ENCODE data around the gene RIOK2. TPM values are rescaled to one million over a fixed set of nuclear protein-coding genes. Genes with fewer than 3 reads are reported as not detected.

Gene RIOK2
- total and polyA plus RNA-seq, 9 of the 15 experiments (the other 6 are each of a cell fraction or from before 2014, with no cell fraction given), result 22.9 to 97.6 (median 47.8) TPM

GRCh38 chr5:97183100-97183929, at the start of gene RIOK2 (continued):
- TF ChIP-seq ASH1L (IDR thresholded peaks at IDR 0.05; ENCODE audit: borderline replicate concordance, low read depth, partially characterized antibody), result peak; percentile 81
- TF ChIP-seq, protein P1, sequence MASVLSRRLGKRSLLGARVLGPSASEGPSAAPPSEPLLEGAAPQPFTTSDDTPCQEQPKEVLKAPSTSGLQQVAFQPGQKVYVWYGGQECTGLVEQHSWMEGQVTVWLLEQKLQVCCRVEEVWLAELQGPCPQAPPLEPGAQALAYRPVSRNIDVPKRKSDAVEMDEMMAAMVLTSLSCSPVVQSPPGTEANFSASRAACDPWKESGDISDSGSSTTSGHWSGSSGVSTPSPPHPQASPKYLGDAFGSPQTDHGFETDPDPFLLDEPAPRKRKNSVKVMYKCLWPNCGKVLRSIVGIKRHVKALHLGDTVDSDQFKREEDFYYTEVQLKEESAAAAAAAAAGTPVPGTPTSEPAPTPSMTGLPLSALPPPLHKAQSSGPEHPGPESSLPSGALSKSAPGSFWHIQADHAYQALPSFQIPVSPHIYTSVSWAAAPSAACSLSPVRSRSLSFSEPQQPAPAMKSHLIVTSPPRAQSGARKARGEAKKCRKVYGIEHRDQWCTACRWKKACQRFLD (CRISPR knock-in tag; IDR thresholded peaks at IDR 0.05), result peak; percentile 7; the same call in 1 of the 2 replicates
- TF ChIP-seq, protein P2, sequence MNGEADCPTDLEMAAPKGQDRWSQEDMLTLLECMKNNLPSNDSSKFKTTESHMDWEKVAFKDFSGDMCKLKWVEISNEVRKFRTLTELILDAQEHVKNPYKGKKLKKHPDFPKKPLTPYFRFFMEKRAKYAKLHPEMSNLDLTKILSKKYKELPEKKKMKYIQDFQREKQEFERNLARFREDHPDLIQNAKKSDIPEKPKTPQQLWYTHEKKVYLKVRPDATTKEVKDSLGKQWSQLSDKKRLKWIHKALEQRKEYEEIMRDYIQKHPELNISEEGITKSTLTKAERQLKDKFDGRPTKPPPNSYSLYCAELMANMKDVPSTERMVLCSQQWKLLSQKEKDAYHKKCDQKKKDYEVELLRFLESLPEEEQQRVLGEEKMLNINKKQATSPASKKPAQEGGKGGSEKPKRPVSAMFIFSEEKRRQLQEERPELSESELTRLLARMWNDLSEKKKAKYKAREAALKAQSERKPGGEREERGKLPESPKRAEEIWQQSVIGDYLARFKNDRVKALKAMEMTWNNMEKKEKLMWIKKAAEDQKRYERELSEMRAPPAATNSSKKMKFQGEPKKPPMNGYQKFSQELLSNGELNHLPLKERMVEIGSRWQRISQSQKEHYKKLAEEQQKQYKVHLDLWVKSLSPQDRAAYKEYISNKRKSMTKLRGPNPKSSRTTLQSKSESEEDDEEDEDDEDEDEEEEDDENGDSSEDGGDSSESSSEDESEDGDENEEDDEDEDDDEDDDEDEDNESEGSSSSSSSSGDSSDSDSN (IDR thresholded peaks at IDR 0.05; ENCODE audit: borderline replicate concordance in 1 of 2, low read depth in 2 of 2, low read length in 2 of 2), result 0 out of 4 replicates have a peak, but pooled peaks of 1 of the 2 experiments have one; percentile 11
- TF ChIP-seq, protein P3, sequence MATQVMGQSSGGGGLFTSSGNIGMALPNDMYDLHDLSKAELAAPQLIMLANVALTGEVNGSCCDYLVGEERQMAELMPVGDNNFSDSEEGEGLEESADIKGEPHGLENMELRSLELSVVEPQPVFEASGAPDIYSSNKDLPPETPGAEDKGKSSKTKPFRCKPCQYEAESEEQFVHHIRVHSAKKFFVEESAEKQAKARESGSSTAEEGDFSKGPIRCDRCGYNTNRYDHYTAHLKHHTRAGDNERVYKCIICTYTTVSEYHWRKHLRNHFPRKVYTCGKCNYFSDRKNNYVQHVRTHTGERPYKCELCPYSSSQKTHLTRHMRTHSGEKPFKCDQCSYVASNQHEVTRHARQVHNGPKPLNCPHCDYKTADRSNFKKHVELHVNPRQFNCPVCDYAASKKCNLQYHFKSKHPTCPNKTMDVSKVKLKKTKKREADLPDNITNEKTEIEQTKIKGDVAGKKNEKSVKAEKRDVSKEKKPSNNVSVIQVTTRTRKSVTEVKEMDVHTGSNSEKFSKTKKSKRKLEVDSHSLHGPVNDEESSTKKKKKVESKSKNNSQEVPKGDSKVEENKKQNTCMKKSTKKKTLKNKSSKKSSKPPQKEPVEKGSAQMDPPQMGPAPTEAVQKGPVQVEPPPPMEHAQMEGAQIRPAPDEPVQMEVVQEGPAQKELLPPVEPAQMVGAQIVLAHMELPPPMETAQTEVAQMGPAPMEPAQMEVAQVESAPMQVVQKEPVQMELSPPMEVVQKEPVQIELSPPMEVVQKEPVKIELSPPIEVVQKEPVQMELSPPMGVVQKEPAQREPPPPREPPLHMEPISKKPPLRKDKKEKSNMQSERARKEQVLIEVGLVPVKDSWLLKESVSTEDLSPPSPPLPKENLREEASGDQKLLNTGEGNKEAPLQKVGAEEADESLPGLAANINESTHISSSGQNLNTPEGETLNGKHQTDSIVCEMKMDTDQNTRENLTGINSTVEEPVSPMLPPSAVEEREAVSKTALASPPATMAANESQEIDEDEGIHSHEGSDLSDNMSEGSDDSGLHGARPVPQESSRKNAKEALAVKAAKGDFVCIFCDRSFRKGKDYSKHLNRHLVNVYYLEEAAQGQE (IDR thresholded peaks at IDR 0.05; ENCODE audit: borderline replicate concordance), result no peak
- TF ChIP-seq, protein P3 (CRISPR knock-in tag; IDR thresholded peaks at IDR 0.05; ENCODE audit: low read depth), result peak; percentile 15; the same call in 1 of the 2 replicates
- TF ChIP-seq CXXC5 (CRISPR knock-in tag; IDR thresholded peaks at IDR 0.05), result peak; percentile 62
- TF ChIP-seq MAX (CRISPR knock-in tag; IDR thresholded peaks at IDR 0.05), result peak; percentile 95
- peak; percentile 48; the same call in 1 of the 2 replicates for TF ChIP-seq NBN (IDR thresholded peaks at IDR 0.05; ENCODE audit: low read depth)
- TF ChIP-seq EHMT2 (IDR thresholded peaks at IDR 0.05), result peak; percentile 29; the same call in 1 of the 2 replicates
- TF ChIP-seq LARP7 (IDR thresholded peaks at IDR 0.05), result 0 out of 2 replicates have a peak, but pooled peaks have one; percentile 49
- TF ChIP-seq ETV5 (CRISPR knock-in tag; IDR thresholded peaks at IDR 0.05; ENCODE audit: low read depth), result no peak

Measured in K562 (cell line).